ENCODE data around the gene FAM240A.

Gene FAM240A

GRCh38 chr3:46667657-46668056, 55.3 kb downstream of the FAM240A start:
- TF ChIP-seq CTCF (IDR thresholded peaks at IDR 0.05; ENCODE audit: unreplicated experiment in 3 of 3) = no peak
- Mint-ChIP-seq H3K36me3 (ENCODE audit: low read depth) (no peaks in the 10 kb centered on the region), H3K27me3 (ENCODE audit: low read depth) (peaks cover 39% of the 10 kb centered on the region), H3K27ac (no peak overlapping the region), H3K4me3 (no peak overlapping the region), H3K4me1 (peaks cover 38% of the 10 kb centered on the region), H3K9me3 (no peaks in the 10 kb centered on the region)

- H3K27ac Mint-ChIP-seq = no peak overlapping the region
- H3K4me3 Mint-ChIP-seq = no peak overlapping the region
- no peak for TF ChIP-seq CTCF (IDR thresholded peaks at IDR 0.05; ENCODE audit: unreplicated experiment in 3 of 3)
- H3K36me3 Mint-ChIP-seq (ENCODE audit: low read depth) = no peaks in the 10 kb centered on the region
- peaks cover 34% of the 10 kb centered on the region for H3K4me1 Mint-ChIP-seq
- H3K9me3 Mint-ChIP-seq = no peaks in the 10 kb centered on the region
- peaks cover 40% of the 10 kb centered on the region for H3K27me3 Mint-ChIP-seq (ENCODE audit: low read depth)
These were observed 55.8 kb downstream of the FAM240A start for GRCh38 chr3:46668116-46668515.

GRCh38 chr3:46668591-46668990, 56.3 kb downstream of the FAM240A start:
- no peaks in the 10 kb centered on the region for H3K36me3 Mint-ChIP-seq (ENCODE audit: low read depth)
- peaks cover 29% of the 10 kb centered on the region for H3K4me1 Mint-ChIP-seq
- no peaks in the 10 kb centered on the region for H3K9me3 Mint-ChIP-seq
- H3K4me3 Mint-ChIP-seq = no peak overlapping the region
- H3K27me3 Mint-ChIP-seq (ENCODE audit: low read depth) = peaks cover 40% of the 10 kb centered on the region
- TF ChIP-seq CTCF (IDR thresholded peaks at IDR 0.05; ENCODE audit: unreplicated experiment in 3 of 3) = no peak
- H3K27ac Mint-ChIP-seq = no peak overlapping the region

GRCh38 chr3:46669191-46669999, 57.1 kb downstream of the FAM240A start:
- TF ChIP-seq CTCF (IDR thresholded peaks at IDR 0.05; ENCODE audit: unreplicated experiment in 3 of 3) = no peak
- Mint-ChIP-seq H3K4me1 (peaks cover 22% of the 10 kb centered on the region), H3K27me3 (ENCODE audit: low read depth) (peaks cover 41% of the 10 kb centered on the region), H3K9me3 (no peaks in the 10 kb centered on the region), H3K36me3 (ENCODE audit: low read depth) (no peaks in the 10 kb centered on the region), H3K27ac (no peak overlapping the region), H3K4me3 (no peak overlapping the region)

GRCh38 chr3:46670000-46670890, 57.9 kb downstream of the FAM240A start:
- Mint-ChIP-seq H3K4me1 (peaks cover 16% of the 10 kb centered on the region), H3K27ac (no peak overlapping the region), H3K9me3 (no peaks in the 10 kb centered on the region), H3K36me3 (ENCODE audit: low read depth) (no peaks in the 10 kb centered on the region), H3K4me3 (no peak overlapping the region), H3K27me3 (ENCODE audit: low read depth) (peaks cover 45% of the 10 kb centered on the region)
- TF ChIP-seq CTCF (IDR thresholded peaks at IDR 0.05; ENCODE audit: unreplicated experiment in 3 of 3) = no peak

All from nephron (organoid).